ENCODE data around the gene P4HA2.

P4HA2 gene

GRCh38 chr5:132210944-132211343 is 16.7 kb downstream of the P4HA2 start:
- Histone ChIP-seq H3K27me3 (ENCODE audit: insufficient read depth, low read depth, severe bottlenecking) (no peaks in the 10 kb centered on the region), H3K4me3 (ENCODE audit: low read depth, low read length) (no peak overlapping the region), H3K9me3 (ENCODE audit: severe bottlenecking) (no peaks in the 10 kb centered on the region), H3K27ac (no peak overlapping the region), H3K36me3 (peaks cover 86% of the 10 kb centered on the region)
- no peak for DNase-seq
- TF ChIP-seq, protein P1, sequence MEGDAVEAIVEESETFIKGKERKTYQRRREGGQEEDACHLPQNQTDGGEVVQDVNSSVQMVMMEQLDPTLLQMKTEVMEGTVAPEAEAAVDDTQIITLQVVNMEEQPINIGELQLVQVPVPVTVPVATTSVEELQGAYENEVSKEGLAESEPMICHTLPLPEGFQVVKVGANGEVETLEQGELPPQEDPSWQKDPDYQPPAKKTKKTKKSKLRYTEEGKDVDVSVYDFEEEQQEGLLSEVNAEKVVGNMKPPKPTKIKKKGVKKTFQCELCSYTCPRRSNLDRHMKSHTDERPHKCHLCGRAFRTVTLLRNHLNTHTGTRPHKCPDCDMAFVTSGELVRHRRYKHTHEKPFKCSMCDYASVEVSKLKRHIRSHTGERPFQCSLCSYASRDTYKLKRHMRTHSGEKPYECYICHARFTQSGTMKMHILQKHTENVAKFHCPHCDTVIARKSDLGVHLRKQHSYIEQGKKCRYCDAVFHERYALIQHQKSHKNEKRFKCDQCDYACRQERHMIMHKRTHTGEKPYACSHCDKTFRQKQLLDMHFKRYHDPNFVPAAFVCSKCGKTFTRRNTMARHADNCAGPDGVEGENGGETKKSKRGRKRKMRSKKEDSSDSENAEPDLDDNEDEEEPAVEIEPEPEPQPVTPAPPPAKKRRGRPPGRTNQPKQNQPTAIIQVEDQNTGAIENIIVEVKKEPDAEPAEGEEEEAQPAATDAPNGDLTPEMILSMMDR (IDR thresholded peaks at IDR 0.05; ENCODE audit: low read depth, low read length) = no peak

GRCh38 chr5:132209901-132210545 is 17.6 kb downstream of the P4HA2 start:
- Histone ChIP-seq H3K27ac (no peak overlapping the region), H3K9me3 (ENCODE audit: severe bottlenecking) (no peaks in the 10 kb centered on the region), H3K36me3 (peaks cover 85% of the 10 kb centered on the region), H3K27me3 (ENCODE audit: insufficient read depth, low read depth, severe bottlenecking) (no peaks in the 10 kb centered on the region), H3K4me3 (ENCODE audit: low read depth, low read length) (no peak overlapping the region)
- TF ChIP-seq, protein P1 (IDR thresholded peaks at IDR 0.05; ENCODE audit: low read depth, low read length) = no peak
- no peak for DNase-seq

DNA sequence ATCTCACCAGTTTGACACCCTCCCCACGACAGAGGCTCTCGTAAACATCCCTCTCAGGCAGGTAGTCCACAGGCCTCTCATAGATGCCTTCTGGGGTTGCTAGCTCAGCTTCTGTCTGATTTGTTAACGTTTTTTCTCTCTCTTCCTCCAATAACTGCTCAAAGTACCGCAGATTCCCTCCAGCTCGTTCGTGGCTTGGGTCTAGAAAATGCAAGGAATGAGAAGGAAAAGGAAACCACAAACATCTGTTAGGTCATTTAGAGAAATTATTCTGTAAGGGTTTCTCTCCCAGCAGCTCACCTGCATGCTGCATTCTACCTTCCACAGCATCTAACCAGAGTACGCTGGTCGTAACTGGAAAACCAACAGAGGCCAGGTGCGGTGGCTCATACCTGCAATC is 18.5 kb downstream of the P4HA2 start:
- Histone ChIP-seq H3K27ac (no peak overlapping the region), H3K27me3 (ENCODE audit: insufficient read depth, low read depth, severe bottlenecking) (no peaks in the 10 kb centered on the region), H3K36me3 (peaks cover 84% of the 10 kb centered on the region), H3K4me3 (ENCODE audit: low read depth, low read length) (no peak overlapping the region), H3K9me3 (ENCODE audit: severe bottlenecking) (no peaks in the 10 kb centered on the region)
- TF ChIP-seq, protein P1 (IDR thresholded peaks at IDR 0.05; ENCODE audit: low read depth, low read length) = no peak
- no peak for DNase-seq

GRCh38 chr5:132207778-132208177 is 19.9 kb downstream of the P4HA2 start:
- TF ChIP-seq, protein P1 (IDR thresholded peaks at IDR 0.05; ENCODE audit: low read depth, low read length) = no peak
- peak; percentile 82 for DNase-seq
- Histone ChIP-seq H3K36me3 (peaks cover 84% of the 10 kb centered on the region), H3K4me3 (ENCODE audit: low read depth, low read length) (no peak overlapping the region), H3K27me3 (ENCODE audit: insufficient read depth, low read depth, severe bottlenecking) (no peaks in the 10 kb centered on the region), H3K9me3 (ENCODE audit: severe bottlenecking) (no peaks in the 10 kb centered on the region), H3K27ac (peak overlapping the region; percentile 81)

GRCh38 chr5:132206782-132207181 is 20.9 kb downstream of the P4HA2 start:
- DNase-seq = no peak
- H3K27ac ChIP-seq = peak overlapping the region; percentile 81
- H3K27me3 ChIP-seq (ENCODE audit: insufficient read depth, low read depth, severe bottlenecking) = no peaks in the 10 kb centered on the region
- TF ChIP-seq, protein P1 (IDR thresholded peaks at IDR 0.05; ENCODE audit: low read depth, low read length) = no peak
- peaks cover 84% of the 10 kb centered on the region for H3K36me3 ChIP-seq
- no peak overlapping the region for H3K4me3 ChIP-seq (ENCODE audit: low read depth, low read length)
- no peaks in the 10 kb centered on the region for H3K9me3 ChIP-seq (ENCODE audit: severe bottlenecking)
